ENCODE data around the gene FRMD3.

Gene FRMD3

DNA sequence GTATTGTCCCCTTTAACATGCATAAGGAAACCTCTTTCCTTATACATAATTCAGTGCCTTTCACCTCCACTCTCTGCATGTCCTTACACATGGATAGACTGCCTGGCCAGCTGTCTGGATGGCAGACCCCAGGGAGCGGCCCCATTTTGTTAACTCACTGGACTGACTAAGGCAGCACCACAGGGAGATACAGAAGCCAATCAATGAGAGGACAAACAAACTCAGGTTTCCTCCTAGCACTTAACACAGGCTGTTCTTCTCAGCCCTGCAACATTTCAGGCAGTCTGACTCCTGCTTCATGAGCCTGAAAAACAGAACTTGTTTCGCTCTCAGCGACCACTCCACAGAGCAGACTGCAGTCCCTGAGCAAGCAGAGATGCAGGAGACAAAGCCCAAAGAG, 339.8 kb downstream of the FRMD3 start:
- in situ Hi-C loops (cut with HindIII; ENCODE audit: low sequenced_read_pairs), result no loop called here
- DNase-seq (ENCODE audit: low read depth), result no peak
- TF ChIP-seq, protein P1, sequence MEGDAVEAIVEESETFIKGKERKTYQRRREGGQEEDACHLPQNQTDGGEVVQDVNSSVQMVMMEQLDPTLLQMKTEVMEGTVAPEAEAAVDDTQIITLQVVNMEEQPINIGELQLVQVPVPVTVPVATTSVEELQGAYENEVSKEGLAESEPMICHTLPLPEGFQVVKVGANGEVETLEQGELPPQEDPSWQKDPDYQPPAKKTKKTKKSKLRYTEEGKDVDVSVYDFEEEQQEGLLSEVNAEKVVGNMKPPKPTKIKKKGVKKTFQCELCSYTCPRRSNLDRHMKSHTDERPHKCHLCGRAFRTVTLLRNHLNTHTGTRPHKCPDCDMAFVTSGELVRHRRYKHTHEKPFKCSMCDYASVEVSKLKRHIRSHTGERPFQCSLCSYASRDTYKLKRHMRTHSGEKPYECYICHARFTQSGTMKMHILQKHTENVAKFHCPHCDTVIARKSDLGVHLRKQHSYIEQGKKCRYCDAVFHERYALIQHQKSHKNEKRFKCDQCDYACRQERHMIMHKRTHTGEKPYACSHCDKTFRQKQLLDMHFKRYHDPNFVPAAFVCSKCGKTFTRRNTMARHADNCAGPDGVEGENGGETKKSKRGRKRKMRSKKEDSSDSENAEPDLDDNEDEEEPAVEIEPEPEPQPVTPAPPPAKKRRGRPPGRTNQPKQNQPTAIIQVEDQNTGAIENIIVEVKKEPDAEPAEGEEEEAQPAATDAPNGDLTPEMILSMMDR (IDR thresholded peaks at IDR 0.05; ENCODE audit: low read depth, low read length, missing control alignments), result no peak
- H3K4me3 ChIP-seq (ENCODE audit: low read depth, low read length), result no peak overlapping the region

DNA sequence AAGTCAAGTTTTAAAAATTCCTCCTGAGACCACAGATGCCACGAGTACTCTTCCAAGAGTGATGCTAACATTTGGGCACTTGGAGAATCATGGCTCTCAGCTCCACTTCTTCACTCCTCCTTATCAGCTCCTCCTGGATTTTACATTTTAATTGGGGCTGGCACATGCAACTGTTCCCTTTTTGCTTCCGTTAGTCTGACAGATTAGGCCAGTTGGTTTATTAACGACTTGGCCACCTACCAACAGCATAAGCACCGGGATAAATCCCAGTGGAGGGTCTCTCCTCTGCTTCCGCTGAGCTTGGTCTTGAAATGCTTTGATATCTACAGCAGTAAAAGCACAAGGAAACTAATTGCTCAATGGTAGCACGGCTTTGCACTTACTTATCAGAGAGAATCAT, 340.6 kb downstream of the FRMD3 start:
- in situ Hi-C loops (cut with HindIII; ENCODE audit: low sequenced_read_pairs), result no loop called here
- no peak for DNase-seq (ENCODE audit: low read depth)
- TF ChIP-seq, protein P1 (IDR thresholded peaks at IDR 0.05; ENCODE audit: low read depth, low read length, missing control alignments), result no peak
- no peak overlapping the region for H3K4me3 ChIP-seq (ENCODE audit: low read depth, low read length)

DNA sequence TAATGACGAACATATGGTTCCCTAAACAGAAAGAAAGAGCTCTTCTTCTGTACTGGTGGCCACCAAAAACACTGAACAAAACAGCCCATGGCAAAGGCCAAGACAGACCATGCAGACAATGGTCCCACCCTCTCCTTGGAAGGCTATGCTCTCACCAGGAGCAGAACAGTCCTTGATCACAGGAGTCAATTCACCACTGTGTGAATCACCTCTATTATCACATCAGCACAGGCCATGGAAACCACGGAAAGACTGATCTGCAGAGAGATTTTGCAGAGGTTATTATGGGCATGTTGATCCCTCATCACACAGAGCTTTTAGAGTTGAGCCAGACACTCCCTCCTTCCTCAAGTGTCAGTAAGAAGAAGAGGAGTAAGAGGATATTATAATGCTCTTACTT, 341.3 kb downstream of the FRMD3 start:
- TF ChIP-seq, protein P1 (IDR thresholded peaks at IDR 0.05; ENCODE audit: low read depth, low read length, missing control alignments), result no peak
- DNase-seq (ENCODE audit: low read depth), result no peak
- in situ Hi-C loops (cut with HindIII; ENCODE audit: low sequenced_read_pairs), result no loop called here
- no peak overlapping the region for H3K4me3 ChIP-seq (ENCODE audit: low read depth, low read length)
